NB4 (cell line): ENCODE measurements around the gene SEMA4B.

Experiments used
- DNase-seq: peaks from one replicate; pipeline ENCODE4 v3.0.0; 2010; ENCODE audit warnings: low read depth
- H3K4me3 ChIP-seq: one replicate; pipeline ENCODE4 v1.5.1; 2011; ENCODE audit warnings: mild to moderate bottlenecking, low read depth, low read length, moderate library complexity
- CTCF ChIP-seq: IDR thresholded peaks from one replicate; pipeline ENCODE4 v1.5.1; 2012; ENCODE audit warnings: low read depth, low read length
- MYC ChIP-seq: IDR thresholded peaks from 2 replicates; pipeline ENCODE4 v1.6.1; 2011; ENCODE audit warnings: low read depth, low read length
- POLR2A ChIP-seq: IDR thresholded peaks from 2 replicates; pipeline ENCODE4 v1.6.1; 2011; ENCODE audit warnings: mild to moderate bottlenecking; ENCODE audit not compliant: insufficient read length; ENCODE audit errors: extremely low read depth
- TF ChIP-seq, protein P1 (sequence below): IDR thresholded peaks from 2 replicates; pipeline ENCODE4 v1.6.1; 2011; ENCODE audit warnings: low read depth, low read length

The SEMA4B gene

DNA sequence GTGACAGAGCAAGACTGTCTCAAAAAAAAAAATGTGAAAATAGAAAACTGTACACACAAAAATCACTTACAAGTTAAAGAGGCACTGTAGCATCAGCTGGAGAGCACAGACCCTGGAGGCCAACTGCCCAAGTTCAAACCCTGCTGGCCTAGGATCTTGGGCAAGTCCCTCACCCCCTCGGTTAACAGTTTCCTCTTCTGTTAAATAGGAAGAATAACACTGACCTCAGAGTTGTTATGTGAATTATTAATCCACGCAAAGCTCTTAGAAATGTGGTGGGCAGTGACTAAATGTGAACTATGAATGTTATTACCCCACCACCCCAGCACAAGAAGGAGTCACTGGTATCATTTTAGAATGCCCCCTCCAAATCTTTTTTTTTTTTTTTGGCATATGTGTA, 21.4 kb downstream of the SEMA4B start:
- no peak overlapping the region for H3K4me3 ChIP-seq
- no peak for DNase-seq
- TF ChIP-seq, protein P1, sequence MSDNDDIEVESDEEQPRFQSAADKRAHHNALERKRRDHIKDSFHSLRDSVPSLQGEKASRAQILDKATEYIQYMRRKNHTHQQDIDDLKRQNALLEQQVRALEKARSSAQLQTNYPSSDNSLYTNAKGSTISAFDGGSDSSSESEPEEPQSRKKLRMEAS: no peak
- TF ChIP-seq CTCF (no peak), POLR2A (no peak), MYC (no peak)

DNA sequence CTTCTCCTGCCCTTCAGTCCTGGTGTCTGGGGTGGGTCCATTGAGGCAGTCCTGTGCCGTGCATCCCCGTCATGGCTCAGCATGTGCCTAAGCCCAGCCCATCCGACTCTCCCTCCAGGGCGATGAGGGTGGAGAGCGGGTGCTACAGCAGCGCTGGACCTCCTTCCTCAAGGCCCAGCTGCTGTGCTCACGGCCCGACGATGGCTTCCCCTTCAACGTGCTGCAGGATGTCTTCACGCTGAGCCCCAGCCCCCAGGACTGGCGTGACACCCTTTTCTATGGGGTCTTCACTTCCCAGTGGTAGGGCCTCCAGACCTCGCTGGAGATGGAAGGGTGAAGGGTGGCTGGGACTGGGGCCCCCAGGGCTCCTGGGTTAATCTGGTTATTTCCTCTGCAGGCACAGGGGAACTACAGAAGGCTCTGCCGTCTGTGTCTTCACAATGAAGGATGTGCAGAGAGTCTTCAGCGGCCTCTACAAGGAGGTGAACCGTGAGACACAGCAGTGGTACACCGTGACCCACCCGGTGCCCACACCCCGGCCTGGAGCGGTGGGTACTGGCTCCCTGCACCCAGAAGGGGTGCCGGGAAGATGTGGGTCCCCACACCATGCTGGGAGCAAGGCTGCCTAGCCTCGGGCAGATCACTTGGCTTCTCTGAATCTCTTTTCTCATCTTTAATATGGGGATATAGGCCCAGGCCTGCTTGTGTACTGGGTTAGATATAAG, 22.5 kb downstream of the SEMA4B start:
- no peak for TF ChIP-seq CTCF
- no peak for TF ChIP-seq POLR2A
- TF ChIP-seq MYC: no peak
- TF ChIP-seq, protein P1: no peak
- no peak for DNase-seq
- no peak overlapping the region for H3K4me3 ChIP-seq

GRCh38 chr15:90225047-90225446, 23.9 kb downstream of the SEMA4B start:
- no peak overlapping the region for H3K4me3 ChIP-seq
- DNase-seq: no peak
- TF ChIP-seq, protein P1: no peak
- no peak for TF ChIP-seq POLR2A
- TF ChIP-seq CTCF: no peak
- no peak for TF ChIP-seq MYC

DNA sequence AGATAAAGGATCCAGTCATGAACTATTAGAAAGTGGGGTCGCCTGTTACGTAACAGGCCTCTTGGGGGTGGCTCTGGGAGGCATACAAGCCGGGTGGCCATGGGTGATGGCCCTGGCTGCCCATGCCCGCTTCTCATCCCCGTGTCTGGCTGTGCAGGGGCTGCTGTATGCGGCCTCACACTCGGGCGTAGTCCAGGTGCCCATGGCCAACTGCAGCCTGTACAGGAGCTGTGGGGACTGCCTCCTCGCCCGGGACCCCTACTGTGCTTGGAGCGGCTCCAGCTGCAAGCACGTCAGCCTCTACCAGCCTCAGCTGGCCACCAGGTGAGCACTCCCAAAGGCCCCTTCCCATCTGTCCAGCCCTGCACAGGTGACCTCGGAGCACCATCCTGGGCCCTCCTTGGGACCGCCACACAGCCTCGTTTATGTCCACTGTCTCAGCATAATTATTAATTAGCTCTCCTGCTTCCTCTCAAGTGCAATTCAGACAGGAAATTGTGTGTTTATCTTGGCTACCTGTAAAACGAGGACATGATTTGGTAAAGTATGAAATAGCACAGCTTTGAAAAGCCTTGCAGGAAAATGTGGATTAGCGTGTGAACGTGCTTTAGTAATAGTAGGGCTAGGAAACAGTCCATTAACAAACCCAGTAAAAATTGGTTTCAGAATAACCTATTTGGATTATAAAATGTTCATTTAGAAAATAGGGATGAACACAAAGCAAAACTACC, 24.5 kb downstream of the SEMA4B start:
- TF ChIP-seq, protein P1: no peak
- TF ChIP-seq POLR2A: no peak
- TF ChIP-seq MYC: no peak
- TF ChIP-seq CTCF: no peak
- no peak for DNase-seq
- H3K4me3 ChIP-seq: no peak overlapping the region

DNA sequence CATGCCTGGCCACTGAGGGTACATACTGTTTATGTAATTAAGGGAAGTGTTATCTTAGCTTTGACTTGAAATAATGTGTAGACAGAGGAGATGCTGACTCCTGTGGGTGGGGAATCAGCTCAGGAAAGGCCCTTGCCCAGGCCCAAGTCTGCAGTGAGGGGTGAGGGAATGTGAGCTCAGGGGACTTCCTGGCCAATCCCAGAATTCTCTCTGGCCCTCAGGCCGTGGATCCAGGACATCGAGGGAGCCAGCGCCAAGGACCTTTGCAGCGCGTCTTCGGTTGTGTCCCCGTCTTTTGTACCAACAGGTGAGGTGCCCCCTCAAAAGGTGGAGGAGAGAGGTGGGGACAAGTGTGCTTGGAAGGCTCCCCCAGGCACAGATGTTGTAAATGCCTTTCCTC, 26.2 kb downstream of the SEMA4B start:
- no peak for DNase-seq
- H3K4me3 ChIP-seq: no peak overlapping the region
- TF ChIP-seq, protein P1: no peak
- TF ChIP-seq POLR2A: no peak
- no peak for TF ChIP-seq MYC
- no peak for TF ChIP-seq CTCF
